ENCODE measurements around the gene TEX13C. TPM values are rescaled to one million over a fixed set of nuclear protein-coding genes. Genes with fewer than 3 reads are reported as not detected.

TEX13C gene
- not detected in 2 replicates for total RNA-seq

GRCh38 chrX:125319646-125320521 lies at the start of gene TEX13C:
Gene TEX13C, plus strand, starts transcription at chrX:125319871. Its CDS starts 249 bp downstream, at chrX:125320120.

Data from endothelial cell of coronary artery (primary cell).